NCI-H128 (cell line): ENCODE results near the gene SMURF1.
"Not testable (repeated sequence)": the region's sequence is repeated elsewhere in the genome, so short reads cannot be mapped to it uniquely, and the experiment has no call there.

ENCODE experiments used
- DNase-seq: peaks from one replicate; lab custom pipeline; 2025; ENCODE audit not compliant: unreplicated experiment; lab: John Stamatoyannopoulos, UW

Gene SMURF1

DNA sequence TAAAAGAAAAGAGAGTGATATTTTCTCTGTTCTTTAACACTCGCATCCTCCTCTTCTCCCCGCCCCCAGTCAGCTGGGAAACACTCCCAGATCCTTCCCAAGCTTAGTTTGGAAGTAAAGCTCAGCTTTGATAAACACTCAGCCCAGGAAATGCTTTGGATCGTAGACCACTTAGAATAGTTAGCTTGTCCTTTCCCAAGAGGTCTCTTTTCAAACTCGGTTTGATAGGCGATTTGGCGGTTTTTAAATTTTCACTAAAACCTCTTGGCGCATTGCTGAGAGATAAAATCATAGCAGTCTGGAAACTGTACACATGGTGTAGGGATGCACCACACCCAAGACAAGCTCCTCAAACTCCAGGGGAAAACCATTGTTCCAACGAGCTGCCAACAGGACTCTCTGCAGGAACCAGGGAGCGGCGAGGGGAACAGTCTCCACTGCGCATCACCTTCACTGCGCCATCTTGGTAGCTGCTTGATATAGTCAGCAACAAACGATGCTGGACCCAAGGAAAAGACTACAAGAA is 22.3 kb downstream of the SMURF1 start:
- no peak for DNase-seq

DNA sequence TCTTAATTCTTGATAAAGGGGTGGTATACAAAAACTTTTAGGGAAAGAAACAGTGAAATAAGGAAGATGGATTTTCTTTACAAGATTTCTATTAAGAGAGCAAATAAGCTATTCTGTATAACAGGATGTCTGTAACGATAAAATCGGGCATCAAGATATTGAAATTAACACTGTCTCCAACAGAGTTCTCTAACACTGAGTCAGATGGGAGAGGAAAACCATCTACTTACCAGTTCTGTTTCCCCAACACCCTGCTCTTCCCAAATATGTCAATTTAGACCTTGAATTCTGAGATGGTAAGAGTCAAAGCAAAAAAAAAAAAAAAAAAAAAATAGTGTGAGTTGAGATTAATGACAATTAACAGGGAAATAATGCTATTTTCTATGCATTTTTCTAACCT is 23.0 kb downstream of the SMURF1 start:
- DNase-seq: no peak

DNA sequence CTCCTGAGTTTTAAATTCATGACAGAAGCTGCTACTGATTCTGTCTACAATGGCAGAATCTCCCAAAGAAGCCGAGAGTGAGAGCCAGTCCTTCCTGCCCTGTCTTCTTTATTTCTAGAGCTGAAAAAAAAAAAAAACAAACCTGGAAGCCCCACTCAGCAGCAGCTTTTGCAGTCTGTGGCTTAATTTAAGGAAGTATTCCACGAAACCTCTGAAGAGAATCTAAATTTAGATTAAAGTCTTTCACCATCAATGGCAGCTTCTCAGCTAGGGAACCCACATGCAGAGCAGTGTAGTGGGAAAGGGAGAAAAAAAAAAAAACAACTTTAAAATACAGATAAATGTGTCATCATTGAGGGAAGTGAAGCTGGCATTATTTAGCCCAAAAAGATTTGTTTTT is 23.4 kb downstream of the SMURF1 start:
- no peak for DNase-seq

DNA sequence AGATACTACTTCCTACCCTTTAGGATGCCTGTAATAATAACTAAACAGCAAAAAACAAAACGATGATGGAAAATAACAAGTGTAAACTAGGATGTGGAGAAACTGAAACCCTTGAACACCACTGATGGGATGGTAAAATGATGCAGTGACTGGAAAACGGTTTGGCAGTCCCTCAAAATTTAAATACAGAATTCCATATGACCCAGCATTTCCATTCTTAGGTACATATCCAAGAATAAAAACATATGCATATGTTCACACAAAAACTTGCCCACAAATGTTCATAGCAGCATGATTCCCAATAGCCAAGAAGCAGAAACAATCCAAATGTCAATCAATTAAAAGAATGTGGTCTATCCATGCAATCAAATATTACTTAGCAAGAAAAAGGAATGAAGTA is 25.8 kb downstream of the SMURF1 start:
- DNase-seq: no peak

DNA sequence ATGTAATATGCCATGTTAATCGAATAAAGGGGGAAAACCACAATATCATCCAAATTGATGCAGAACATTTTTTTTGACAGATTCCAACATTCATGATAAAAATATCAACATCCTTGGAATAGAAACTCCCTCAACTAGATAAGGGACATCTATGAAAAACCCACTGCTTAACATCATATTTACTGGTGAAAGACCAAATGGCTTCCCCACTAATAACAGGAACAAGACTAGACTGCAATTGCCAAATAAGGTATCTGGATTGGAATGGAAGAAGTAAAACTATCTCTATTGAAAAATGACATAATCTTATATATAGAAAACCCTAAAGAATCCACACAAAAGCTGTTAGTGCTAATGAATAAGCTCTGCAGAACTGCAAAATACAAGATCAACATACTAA is 27.8 kb downstream of the SMURF1 start:
- DNase-seq: no peak

DNA sequence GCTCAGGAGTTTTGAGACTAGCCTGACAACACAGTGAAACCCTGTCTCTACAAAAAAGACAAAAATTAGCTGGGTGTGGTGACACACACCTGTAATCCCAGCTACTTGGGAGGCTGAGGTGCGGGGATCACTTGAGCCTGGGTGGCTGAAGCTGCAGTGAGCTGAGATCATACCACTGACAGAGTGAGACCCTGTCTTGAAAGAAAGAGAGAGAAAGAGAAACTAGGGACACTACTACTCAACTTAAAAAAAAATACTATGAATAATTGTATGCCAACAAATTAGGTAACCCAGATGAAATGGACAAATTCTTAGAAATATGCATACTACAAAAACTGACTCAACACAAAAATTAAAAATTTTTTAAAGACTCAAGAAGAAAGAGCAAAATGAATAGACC is 28.5 kb downstream of the SMURF1 start:
- DNase-seq: no peak

DNA sequence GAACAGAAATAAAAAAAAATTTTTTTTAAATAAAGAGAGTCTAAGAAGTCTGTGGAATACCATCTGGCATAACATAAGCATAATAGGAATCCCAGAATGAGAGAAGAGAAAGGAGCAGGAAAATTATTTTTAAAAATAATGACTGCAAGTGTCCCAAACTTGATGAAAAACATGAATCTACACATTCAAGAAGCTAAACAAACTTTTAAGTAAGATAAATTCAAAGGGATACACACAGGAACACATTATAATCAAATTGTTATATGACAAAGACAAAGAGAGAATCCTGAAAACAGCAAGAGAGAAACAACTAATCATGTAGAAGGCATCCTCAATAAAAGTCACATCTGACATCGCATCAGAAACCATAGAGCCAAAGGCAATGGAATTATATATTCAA is 30.9 kb downstream of the SMURF1 start:
- no peak for DNase-seq

DNA sequence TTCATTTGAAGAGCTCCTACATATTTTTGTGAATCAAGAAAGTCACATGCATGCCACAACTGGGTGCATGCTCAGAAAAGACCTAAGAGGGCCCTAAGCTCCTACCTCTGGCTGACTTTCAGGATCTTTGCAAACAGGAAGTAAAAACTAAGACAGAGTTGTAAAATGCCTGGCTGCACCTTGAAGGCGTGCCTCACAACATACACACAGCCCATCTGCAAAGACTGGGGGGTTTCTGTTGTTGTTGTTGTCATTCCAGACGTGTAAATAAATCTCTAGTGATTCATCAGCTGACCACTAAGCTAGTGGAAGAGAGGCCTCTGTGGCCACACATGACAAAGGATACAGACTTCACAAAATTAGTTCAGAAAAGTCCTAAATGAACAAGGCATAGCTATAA is 31.8 kb downstream of the SMURF1 start:
- no peak for DNase-seq

DNA sequence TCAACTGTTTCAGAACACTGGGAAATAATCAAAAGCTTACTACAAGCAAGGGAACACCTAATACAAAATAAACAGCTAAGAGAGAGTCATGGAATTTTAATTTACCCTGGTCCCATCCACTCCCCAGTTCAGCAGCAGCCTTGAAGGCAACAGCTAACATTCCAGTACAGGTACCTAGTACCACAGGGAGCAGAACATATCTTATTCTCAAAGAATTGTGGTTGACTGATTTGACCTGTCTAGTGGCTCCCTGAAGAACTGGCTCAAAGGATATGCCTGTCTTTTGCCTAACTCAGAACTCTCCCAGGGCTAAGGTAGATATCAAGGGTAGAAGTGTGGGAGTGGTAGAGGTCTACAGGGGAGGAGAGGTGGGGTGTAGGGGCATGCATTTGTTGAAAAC is 32.3 kb downstream of the SMURF1 start:
- no peak for DNase-seq

DNA sequence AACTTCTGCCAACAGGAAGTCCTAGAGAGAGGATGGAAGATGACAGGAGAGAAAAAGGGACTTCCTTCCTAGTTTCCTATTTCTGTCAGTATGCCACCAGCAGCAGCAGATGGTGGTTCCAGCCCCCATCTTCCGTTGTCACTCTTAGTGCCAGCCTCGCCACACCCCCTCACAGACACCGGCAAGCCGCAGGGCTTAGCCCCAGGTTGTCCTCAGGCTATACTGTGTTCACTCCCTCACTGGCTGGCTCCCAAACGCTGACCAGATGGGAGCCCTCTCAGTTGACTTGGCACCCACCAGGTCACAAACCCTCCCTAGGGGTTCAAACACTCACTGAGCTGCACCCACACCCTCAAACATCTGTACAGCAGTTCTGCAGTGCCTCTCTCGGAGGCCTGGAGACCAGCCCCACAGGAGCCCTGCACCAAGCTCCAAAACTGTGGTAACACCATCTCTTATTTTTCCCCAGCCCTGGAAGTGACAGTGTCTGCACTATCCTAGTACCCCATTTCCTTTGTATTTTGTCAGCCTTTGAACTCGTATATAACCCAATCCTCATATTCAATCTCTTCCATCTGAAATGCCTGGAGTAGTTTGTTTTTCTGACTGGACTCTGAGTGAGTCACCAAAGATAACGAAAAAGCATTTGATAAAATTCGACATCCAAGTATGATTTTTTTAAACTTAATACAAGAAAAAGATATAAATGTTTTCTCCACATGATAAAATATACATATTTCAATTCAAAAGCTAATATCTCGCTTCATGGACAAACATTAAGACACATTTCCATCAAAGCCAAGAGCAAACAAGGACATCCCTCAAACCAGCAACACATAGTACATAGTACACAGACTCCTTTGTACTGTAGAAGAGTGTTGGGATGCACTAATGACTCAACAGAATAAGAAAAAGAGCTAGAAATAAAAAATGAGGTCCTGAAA is 34.5 kb downstream of the SMURF1 start:
- DNase-seq: no peak

DNA sequence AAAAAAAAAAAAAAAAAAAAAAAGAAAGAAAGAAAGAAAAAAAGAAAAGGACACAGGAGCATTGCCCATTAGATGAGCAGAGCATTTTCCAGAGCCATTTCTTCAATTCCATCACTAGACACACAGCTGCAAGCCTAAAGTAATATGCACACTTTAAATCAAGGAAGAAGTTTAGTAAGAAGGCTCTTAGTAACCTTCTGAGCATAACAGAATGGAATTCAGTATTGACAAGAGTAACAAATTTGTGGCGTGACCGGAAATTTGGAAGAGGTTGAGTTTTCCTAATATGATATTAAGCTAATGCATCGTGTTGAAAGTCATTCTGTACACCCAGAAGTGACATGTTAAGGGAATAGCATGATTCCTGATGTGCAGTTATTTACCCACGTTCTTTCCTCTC is 35.3 kb downstream of the SMURF1 start:
- no peak for DNase-seq

DNA sequence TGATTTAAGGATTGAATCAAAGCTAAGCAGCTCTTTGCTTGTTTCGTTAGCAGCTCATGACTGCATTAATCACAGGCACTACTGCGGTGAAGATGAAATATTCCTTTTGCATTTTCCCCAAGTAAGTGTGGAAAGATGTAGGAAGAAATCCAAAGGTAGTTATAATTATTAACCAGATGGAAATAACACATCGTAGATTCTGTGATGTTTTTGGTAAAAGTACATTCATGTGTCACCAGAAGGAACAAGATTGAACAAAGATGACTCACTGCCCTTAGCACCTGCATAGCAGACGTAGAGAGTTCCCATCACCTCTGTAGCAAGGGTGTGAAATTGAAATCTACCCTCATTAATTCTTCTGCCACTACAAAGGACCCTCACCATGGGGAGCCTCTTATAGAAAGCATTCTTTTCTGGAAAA is 37.1 kb downstream of the SMURF1 start:
- no peak for DNase-seq

DNA sequence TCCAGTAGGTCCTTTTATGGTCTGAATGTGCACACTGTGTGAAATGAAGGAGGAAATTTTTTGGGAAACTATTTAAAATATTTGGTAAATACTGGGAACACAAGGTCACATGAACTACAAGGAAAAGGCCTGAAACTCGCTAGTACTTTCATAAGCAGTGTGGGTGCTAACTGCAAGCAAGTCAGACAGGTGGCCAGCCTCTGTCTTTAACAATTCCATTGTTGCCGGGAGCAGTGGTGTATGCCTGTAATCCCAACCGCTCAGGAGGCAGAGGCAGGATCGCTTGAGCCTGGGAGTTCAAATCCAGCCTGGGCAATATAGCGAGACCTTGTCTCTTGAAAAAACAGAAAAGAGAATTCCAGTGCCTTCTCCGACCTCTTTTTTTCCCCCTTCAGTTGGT is 37.5 kb downstream of the SMURF1 start:
- no peak for DNase-seq

DNA sequence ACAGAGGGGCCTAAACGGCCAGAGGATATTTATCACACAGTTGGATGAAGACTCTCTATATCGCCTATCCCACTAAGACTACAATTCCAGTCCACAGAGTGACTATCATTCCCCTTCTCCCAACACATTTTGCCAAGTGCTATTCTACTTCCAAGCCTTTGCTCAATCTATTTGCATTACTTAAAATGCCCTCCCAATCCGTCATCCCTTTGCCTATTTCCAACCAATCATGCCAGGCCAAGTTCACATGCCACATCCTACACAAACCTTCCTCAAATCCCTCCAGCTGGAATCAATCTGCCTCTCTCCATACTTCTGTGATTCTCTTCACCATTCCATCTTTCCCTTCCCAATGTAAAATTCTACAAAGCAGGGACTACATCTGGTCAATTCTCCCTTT is 38.2 kb downstream of the SMURF1 start:
- no peak for DNase-seq

DNA sequence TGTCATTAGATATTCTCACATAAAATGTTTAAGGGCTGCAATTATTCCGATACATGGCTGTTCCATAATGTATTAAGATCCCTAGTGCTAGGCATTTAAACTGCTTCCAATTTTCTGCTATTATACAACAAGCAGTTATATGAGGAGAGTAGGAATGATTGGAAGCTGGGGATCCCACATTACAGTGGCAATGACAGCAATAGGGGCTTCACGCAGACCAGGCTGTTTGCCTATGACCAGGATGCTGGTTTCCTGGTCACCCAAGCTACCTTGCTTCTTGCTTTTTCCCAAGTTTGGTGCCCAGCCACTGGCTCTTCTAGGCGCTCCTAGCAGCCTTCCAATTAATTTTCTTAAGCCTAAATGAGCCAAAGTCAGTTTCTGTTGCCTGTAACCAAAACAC is 39.3 kb downstream of the SMURF1 start:
- no peak for DNase-seq

DNA sequence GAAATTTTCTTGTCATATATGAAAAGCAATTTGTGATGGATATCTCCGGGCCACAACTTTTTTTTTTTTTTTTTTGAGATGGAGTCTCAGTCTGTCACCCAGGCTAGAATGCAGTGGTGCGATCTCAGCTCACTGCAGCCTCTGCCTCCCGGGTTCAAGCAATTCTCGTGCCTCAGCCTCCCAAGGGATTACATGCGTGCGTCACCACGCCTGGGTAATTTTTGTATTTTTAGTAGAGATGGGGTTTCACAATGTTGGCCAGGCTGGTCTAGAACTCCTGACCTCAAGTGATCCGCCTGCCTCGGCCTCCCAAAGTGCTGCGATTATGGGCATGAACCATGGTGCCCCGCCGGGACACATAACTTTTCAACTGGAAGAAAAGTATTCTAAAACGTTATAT is 40.1 kb downstream of the SMURF1 start:
- not testable (repeated sequence) for DNase-seq

DNA sequence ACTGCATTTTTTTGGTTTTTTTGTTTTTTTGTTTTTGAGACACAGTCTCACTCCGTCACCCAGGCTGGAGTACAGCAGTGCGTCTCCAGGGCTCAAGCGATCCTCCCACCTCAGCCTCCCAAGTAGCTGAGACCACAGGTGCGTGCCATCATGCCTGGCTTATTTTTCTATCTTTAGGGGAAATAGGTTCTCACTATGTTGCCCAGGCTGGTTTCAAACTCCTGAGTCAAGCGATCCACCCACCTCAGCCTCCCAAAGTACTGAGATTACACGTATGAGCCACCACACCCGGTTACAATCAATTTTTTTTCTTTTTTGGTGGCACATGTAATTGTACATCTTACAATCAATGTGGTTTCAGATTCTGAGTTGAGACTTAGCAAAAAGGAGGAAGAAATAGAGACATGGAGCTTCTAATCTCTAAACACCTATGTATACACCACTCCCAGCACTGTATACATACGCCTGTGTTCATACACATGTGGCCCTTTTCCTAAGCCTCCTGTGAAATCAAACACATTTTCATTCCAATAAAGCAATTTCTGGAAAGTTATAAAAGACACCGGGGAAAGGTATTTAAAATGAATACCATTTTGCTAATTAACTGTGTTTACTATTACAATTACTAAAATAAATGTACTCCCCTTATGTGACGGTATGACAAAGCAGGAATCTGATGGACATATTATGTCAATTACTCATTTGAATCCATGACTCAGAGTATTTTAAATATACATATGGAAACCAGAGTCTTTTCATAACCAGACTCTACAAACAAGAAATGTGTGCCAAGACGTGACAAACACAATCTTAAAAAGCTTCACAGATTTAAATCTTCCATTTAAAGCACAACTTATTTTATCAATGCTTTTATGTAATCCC is 40.9 kb downstream of the SMURF1 start:
- no peak for DNase-seq

DNA sequence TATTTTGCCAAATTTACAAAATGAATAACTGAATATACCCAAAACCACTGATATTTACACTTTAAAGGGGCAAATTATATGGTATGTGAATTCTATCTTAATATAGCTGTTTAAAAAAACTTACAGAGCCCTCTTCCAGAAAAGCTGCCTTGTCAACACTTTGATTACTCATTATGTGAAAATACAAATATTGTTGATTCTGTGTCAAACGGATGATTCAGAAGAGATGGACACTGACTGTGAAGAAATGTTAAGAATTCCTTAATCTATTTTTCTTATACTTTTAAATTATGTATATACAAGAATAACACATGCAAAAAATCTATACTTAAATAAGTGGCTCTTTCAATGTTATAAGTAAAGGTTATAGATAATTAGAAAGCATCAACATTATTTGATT is 41.5 kb downstream of the SMURF1 start:
- DNase-seq: no peak

DNA sequence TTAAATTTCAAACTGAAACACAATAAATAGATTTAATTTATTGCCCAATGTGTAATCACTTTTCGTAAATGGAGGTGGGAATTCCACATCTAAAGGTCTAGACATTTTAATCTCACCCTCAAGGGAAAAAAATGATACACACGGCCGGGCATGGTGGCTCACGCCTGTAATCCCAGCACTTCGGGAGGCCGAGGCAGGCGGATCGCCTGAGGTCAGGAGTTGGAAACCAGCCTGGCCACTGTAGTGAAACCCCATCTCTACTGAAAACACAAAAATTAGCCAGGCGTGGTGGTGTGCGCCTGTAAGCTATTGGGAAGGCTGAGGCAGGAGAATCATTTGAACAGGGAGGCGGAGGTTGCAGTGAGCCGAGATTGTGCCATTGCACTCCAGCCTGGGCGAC is 42.4 kb downstream of the SMURF1 start:
- DNase-seq: not testable (repeated sequence)

DNA sequence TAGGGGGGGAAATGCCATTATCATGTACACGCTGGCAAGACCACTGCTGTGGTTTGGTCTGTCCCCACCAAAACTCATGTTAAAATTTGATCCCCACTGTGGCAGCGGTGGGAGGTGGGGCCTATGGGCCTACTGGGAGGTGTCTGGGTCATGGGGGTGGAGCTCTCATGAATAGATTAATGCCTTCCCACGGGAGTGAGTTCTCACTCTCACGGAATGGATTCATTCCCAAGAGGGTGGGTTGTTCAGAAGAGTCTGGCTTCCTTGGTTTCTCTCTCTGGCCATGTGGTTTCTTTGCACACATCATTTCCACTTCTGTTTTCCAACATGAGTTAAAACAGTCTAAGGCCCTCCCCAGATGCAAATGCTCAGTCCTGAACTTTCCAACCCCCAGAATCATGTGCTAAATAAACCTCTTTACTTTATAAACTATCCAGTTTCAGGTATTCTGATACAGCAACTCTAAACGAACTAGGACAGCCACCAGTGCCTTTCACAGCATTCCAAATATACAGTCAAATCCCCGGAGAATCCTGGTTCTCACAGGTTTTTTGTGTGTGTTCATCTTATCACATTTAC is 44.3 kb downstream of the SMURF1 start:
- no peak for DNase-seq

DNA sequence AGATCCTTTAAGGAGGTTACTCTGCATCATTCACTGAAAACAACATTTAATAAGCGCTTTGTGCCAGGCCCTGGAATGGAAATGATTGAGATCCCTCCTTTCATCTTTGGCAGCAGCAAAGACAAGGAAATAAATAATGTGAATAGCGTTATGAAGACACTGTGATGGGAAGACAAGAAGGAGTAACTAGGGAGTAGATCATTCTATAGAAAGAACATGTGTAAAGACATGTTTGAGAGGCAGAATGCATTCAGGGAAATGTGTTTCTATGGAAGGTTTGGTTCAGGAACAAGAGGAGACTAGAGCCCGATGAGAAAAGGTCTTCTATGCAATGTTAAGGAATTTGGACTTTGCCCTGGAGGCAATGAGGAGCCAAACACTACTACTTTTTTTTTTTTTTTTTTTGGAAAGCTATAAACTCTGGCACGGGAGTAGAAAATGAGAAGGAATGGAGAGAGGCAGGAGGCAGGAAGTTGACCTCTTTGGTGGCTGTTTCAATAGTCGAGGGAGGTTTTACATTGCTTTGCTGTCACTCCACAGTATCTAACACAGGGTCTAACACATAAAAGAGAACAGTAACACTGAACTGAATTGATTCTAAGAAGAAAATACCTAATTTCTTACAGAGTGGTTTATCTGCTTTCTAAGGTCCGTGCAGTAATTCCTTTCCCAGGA is 44.9 kb downstream of the SMURF1 start:
- no peak for DNase-seq
